ENCODE data around the gene SLC35F6. TPM values are rescaled to one million over a fixed set of nuclear protein-coding genes. Genes with fewer than 3 reads are reported as not detected.
A peak's percentile ranks its signal among the peaks of the same experiment; 100 is the strongest.
"Not testable (repeated sequence)": the region's sequence is repeated elsewhere in the genome, so short reads cannot be mapped to it uniquely, and the experiment has no call there.

The SLC35F6 gene
- polyA plus RNA-seq, 1 experiment = 31.4 TPM

GRCh38 chr2:26758790-26759321 lies 5.2 kb upstream of the SLC35F6 start:
- no peaks in the 10 kb centered on the region for H3K27me3 ChIP-seq (ENCODE audit: control insufficient read depth, insufficient read depth, low read length)
- ChIA-PET CTCF (interaction anchor here (2.0 kb wide), 1 partner anchor 14 kb away, joined by 5 read pairs; no protein-coding TSS in a partner anchor), POLR2A (no interaction called here)
- no peak for DNase-seq (ENCODE audit: low read depth, low spot score)
- peak overlapping the region; percentile 100 for H3K27ac ChIP-seq (ENCODE audit: low read depth, low read length)
- TF ChIP-seq, protein P1, sequence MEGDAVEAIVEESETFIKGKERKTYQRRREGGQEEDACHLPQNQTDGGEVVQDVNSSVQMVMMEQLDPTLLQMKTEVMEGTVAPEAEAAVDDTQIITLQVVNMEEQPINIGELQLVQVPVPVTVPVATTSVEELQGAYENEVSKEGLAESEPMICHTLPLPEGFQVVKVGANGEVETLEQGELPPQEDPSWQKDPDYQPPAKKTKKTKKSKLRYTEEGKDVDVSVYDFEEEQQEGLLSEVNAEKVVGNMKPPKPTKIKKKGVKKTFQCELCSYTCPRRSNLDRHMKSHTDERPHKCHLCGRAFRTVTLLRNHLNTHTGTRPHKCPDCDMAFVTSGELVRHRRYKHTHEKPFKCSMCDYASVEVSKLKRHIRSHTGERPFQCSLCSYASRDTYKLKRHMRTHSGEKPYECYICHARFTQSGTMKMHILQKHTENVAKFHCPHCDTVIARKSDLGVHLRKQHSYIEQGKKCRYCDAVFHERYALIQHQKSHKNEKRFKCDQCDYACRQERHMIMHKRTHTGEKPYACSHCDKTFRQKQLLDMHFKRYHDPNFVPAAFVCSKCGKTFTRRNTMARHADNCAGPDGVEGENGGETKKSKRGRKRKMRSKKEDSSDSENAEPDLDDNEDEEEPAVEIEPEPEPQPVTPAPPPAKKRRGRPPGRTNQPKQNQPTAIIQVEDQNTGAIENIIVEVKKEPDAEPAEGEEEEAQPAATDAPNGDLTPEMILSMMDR (IDR thresholded peaks at IDR 0.05; ENCODE audit: low read depth, low read length) = no peak
- no peaks in the 10 kb centered on the region for H3K9me3 ChIP-seq (ENCODE audit: control insufficient read depth, insufficient read depth, low read length)
- no peak overlapping the region for H3K4me3 ChIP-seq (ENCODE audit: low read depth, low read length)

DNA sequence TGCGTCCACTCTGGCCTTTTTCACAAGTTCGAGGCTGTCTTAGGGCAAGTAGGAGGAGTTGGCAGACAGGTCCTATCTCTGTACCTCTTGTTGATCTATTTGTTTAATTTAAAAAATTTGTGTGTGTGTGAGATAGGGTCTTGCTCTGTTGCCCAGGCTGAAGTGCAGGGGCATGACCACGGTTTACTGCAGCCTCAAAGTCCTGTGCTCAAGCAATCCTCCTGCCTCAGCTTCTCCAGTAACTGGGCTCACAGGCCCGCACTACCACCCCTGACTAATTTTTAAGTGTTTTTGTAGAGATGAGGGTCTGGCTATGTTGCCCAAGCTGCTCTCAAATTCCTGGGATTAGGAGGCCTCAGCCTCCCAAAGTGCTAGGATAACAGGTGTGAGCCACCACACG lies 4.2 kb upstream of the SLC35F6 start:
- Histone ChIP-seq H3K27ac (ENCODE audit: low read depth, low read length) (no peak overlapping the region), H3K27me3 (ENCODE audit: control insufficient read depth, insufficient read depth, low read length) (no peaks in the 10 kb centered on the region), H3K9me3 (ENCODE audit: control insufficient read depth, insufficient read depth, low read length) (no peaks in the 10 kb centered on the region; the same call in 1 of the 2 replicates), H3K4me3 (ENCODE audit: low read depth, low read length) (no peak overlapping the region)
- TF ChIP-seq, protein P1 (IDR thresholded peaks at IDR 0.05; ENCODE audit: low read depth, low read length) = no peak
- DNase-seq (ENCODE audit: low read depth, low spot score) = no peak
- CTCF ChIA-PET = interaction anchor here (0.6 to 2.0 kb wide), 2 partner anchors 15 to 187 kb away, joined by 4 to 5 read pairs; no protein-coding TSS in a partner anchor
- POLR2A ChIA-PET = no interaction called here

DNA sequence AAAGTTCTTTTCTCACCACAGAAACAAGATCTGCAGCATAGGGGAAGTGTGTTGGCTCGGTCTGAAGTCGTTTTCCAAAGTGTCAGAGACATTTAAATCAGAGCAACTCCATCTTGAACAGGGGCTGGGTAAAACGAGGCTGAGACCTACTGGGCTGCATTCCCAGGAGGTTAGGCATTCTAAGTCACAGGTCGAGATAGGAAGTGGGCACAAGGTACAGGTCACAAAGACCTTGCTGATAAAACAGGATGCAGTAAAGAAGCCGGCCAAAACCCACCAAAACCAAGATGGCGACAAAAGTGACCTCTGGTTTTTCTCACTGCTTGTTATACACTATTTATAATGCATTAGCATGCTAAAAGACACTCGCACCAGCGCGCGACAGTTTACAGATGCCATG lies 3.1 kb upstream of the SLC35F6 start:
- DNase-seq (ENCODE audit: low read depth, low spot score); H3K27me3 ChIP-seq (ENCODE audit: control insufficient read depth, insufficient read depth, low read length); H3K4me3 ChIP-seq (ENCODE audit: low read depth, low read length); H3K27ac ChIP-seq (ENCODE audit: low read depth, low read length); H3K9me3 ChIP-seq (ENCODE audit: control insufficient read depth, insufficient read depth, low read length); POLR2A ChIA-PET: not testable (repeated sequence)
- CTCF ChIA-PET = interaction anchor here (2.0 kb wide), 1 partner anchor 16 kb away, joined by 5 read pairs; no protein-coding TSS in a partner anchor

DNA sequence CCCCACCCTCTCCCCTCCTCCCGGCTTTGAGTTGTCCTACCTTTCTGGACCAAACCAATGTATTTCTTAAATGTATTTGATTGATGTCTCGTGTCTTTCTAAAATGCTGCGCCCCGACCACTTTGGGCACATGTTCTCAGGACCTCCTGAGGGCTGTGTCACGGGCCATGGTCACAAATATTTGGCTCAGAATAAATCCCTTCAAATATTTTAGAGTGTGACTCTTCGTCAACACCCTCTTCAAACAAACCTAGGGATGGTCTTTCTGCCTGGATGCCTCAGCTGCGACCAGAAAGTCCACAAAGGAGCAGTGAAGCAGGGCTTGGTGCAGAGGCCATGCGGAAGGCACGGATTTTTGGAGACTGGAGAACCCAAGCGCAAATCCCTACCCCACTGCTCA lies 1.1 kb upstream of the SLC35F6 start:
- Histone ChIP-seq H3K27ac (ENCODE audit: low read depth, low read length) (no peak overlapping the region), H3K4me3 (ENCODE audit: low read depth, low read length) (no peak overlapping the region), H3K9me3 (ENCODE audit: control insufficient read depth, insufficient read depth, low read length) (no peaks in the 10 kb centered on the region; the same call in 1 of the 2 replicates), H3K27me3 (ENCODE audit: control insufficient read depth, insufficient read depth, low read length) (no peaks in the 10 kb centered on the region)
- DNase-seq (ENCODE audit: low read depth, low spot score) = no peak
- POLR2A ChIA-PET = no interaction called here
- TF ChIP-seq, protein P1 (IDR thresholded peaks at IDR 0.05; ENCODE audit: low read depth, low read length) = no peak
- CTCF ChIA-PET = no interaction called here

- ChIA-PET CTCF (no interaction called here), POLR2A (interaction anchor here (1.6 kb wide), 1 partner anchor 10 kb away, joined by 6 read pairs; no protein-coding TSS in a partner anchor)
- Histone ChIP-seq H3K27me3 (ENCODE audit: control insufficient read depth, insufficient read depth, low read length) (no peaks in the 10 kb centered on the region), H3K27ac (ENCODE audit: low read depth, low read length) (peak overlapping the region; percentile 81), H3K9me3 (ENCODE audit: control insufficient read depth, insufficient read depth, low read length) (no peaks in the 10 kb centered on the region; the same call in 1 of the 2 replicates), H3K4me3 (ENCODE audit: low read depth, low read length) (peak overlapping the region; percentile 97)
- TF ChIP-seq, protein P1 (IDR thresholded peaks at IDR 0.05; ENCODE audit: low read depth, low read length) = no peak
- DNase-seq (ENCODE audit: low read depth, low spot score) = no peak
Observed at GRCh38 chr2:26764906-26765305, 822 bp downstream of the SLC35F6 start.

All from AG04450 (cell line).